Measurements from ENCODE around the gene AMMECR1.

The AMMECR1 gene

DNA sequence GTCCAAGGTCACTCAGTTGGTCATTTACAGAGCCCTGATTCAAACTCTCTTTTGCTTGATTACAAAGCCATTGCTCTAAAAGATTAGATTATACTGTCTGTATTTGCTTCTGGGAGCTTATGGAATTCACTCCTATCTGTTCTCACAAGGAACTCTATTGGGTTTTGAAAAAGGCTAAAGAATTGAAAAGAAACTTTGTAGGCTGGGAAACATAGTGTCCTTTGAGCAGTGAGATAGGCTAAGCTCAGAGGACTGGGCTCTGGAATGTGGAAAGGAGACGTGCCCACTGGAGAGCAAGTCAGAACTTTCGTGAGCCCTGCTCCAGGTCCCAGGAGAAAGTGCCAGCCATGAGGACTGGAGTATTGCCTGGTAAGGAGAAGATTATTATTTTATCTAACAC, 40.7 kb upstream of the AMMECR1 start, which contains the start of gene RTL9:
TSS of gene RTL9 (plus strand) at position 301 of the 400 bp plus-strand sequence. CDS start 91,770 bp downstream, outside the sequence.
- TF ChIP-seq, protein P1, sequence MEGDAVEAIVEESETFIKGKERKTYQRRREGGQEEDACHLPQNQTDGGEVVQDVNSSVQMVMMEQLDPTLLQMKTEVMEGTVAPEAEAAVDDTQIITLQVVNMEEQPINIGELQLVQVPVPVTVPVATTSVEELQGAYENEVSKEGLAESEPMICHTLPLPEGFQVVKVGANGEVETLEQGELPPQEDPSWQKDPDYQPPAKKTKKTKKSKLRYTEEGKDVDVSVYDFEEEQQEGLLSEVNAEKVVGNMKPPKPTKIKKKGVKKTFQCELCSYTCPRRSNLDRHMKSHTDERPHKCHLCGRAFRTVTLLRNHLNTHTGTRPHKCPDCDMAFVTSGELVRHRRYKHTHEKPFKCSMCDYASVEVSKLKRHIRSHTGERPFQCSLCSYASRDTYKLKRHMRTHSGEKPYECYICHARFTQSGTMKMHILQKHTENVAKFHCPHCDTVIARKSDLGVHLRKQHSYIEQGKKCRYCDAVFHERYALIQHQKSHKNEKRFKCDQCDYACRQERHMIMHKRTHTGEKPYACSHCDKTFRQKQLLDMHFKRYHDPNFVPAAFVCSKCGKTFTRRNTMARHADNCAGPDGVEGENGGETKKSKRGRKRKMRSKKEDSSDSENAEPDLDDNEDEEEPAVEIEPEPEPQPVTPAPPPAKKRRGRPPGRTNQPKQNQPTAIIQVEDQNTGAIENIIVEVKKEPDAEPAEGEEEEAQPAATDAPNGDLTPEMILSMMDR (IDR thresholded peaks at IDR 0.05; ENCODE audit: low read length), result no peak
- no peak for TF ChIP-seq EZH2 (IDR thresholded peaks at IDR 0.05; ENCODE audit: borderline replicate concordance, low read length)
- H3K36me3 ChIP-seq (ENCODE audit: insufficient read depth, low read length), result no peaks in the 10 kb centered on the region
- no peaks in the 10 kb centered on the region for H3K79me2 ChIP-seq (ENCODE audit: insufficient read depth, low read length)
- H3K9me2 ChIP-seq (ENCODE audit: low read depth, low read length), result no peaks in the 10 kb centered on the region
- H3K27ac ChIP-seq (ENCODE audit: low read depth, low read length, poor library complexity, severe bottlenecking), result no peak within 1 kb of the TSS
- no peaks in the 10 kb centered on the region for H3K4me1 ChIP-seq (ENCODE audit: insufficient read depth, low read length, severe bottlenecking)
- no peak within 1 kb of the TSS for H2AFZ ChIP-seq (ENCODE audit: low read length)
- H3K27me3 ChIP-seq (ENCODE audit: insufficient read depth, low read length), result no peaks in the 10 kb centered on the region
- H3K4me3 ChIP-seq (ENCODE audit: low read depth, low read length, poor library complexity, severe bottlenecking), result no peak within 1 kb of the TSS
- H3K9me3 ChIP-seq (ENCODE audit: low read length), result no peaks in the 10 kb centered on the region
- no peak within 1 kb of the TSS for H3K9ac ChIP-seq (ENCODE audit: low read length)
- H3F3A ChIP-seq (ENCODE audit: insufficient read depth, low read length), result no peaks in the 10 kb centered on the region
- H4K20me1 ChIP-seq (ENCODE audit: insufficient read depth, low read length), result no peaks in the 10 kb centered on the region
- H3K4me2 ChIP-seq (ENCODE audit: low read length), result no peak within 1 kb of the TSS

DNA sequence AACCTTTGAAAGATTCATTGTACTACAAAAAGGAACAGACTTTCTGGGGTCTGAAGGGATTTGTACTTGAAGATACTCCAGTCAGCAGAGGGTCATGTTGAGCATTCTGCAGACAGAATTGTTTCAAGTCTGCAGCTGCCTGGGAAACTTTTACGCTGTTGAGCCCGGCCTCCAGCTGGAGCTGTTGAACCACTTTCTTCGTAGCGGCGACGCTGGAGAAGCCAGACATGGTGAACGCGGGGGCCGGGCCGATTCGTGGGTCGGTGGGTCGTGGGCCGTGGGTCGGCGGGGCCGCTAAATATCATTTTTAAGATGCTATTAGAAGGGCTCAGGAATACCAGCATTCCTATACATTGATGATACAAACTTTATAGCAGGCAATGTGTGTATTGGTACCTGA, 28.8 kb upstream of the AMMECR1 start:
- H4K20me1 ChIP-seq (ENCODE audit: insufficient read depth, low read length), result no peaks in the 10 kb centered on the region
- H2AFZ ChIP-seq (ENCODE audit: low read length), result no peak overlapping the region
- no peak overlapping the region for H3K9ac ChIP-seq (ENCODE audit: low read length)
- no peaks in the 10 kb centered on the region for H3K4me1 ChIP-seq (ENCODE audit: insufficient read depth, low read length, severe bottlenecking)
- H3K27me3 ChIP-seq (ENCODE audit: insufficient read depth, low read length), result no peaks in the 10 kb centered on the region
- H3K4me3 ChIP-seq (ENCODE audit: low read depth, low read length, poor library complexity, severe bottlenecking), result no peak overlapping the region
- no peak for TF ChIP-seq EZH2 (IDR thresholded peaks at IDR 0.05; ENCODE audit: borderline replicate concordance, low read length)
- TF ChIP-seq, protein P1 (IDR thresholded peaks at IDR 0.05; ENCODE audit: low read length), result no peak
- H3F3A ChIP-seq (ENCODE audit: insufficient read depth, low read length), result no peaks in the 10 kb centered on the region
- H3K79me2 ChIP-seq (ENCODE audit: insufficient read depth, low read length), result no peaks in the 10 kb centered on the region
- H3K9me3 ChIP-seq (ENCODE audit: low read length), result no peaks in the 10 kb centered on the region
- H3K9me2 ChIP-seq (ENCODE audit: low read depth, low read length), result no peaks in the 10 kb centered on the region
- H3K4me2 ChIP-seq (ENCODE audit: low read length), result no peak overlapping the region
- no peaks in the 10 kb centered on the region for H3K36me3 ChIP-seq (ENCODE audit: insufficient read depth, low read length)
- H3K27ac ChIP-seq (ENCODE audit: low read depth, low read length, poor library complexity, severe bottlenecking), result no peak overlapping the region

DNA sequence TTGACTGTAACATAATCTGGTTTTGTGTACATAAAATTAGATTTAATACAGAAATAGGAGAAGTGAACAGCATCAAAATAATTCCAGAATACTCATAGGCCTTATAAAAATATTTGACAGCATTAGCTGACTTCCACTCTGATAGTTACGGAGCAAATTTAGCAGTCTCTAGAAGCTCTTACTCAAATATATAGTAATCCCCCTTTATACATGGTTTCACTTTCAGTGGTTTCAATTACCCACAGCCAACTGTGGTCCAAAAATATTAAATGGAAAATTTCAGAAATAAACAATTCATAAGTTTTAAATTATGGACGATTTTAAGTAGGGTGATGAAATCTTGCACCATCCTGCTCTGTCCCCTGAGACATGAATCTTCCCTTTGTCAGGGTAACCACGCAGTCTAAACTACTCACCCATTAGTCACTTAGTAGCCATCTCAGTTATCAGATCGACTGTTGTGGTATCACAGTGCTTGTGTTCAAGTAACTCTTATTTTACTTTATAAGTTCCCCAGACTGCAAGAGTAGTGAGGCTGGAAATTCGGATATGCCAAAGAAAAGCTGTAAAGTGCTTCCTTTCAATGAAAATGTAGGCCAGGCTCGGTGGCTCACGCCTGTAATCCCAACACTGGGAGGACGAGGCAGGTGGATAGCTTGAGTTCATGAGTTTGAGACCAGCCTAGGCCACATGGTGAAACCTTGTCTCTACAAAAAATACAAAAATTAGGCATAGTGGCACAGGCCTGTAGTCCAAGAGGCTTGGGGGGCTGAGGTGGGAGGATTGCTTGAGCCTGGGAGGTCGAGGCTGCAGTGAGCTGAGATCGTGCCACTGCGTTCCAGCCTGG, 23.5 kb upstream of the AMMECR1 start:
- H2AFZ ChIP-seq (ENCODE audit: low read length), result no peak overlapping the region
- no peaks in the 10 kb centered on the region for H3K9me3 ChIP-seq (ENCODE audit: low read length)
- no peaks in the 10 kb centered on the region for H3F3A ChIP-seq (ENCODE audit: insufficient read depth, low read length)
- no peaks in the 10 kb centered on the region for H3K79me2 ChIP-seq (ENCODE audit: insufficient read depth, low read length)
- no peaks in the 10 kb centered on the region for H3K36me3 ChIP-seq (ENCODE audit: insufficient read depth, low read length)
- no peak overlapping the region for H3K4me3 ChIP-seq (ENCODE audit: low read depth, low read length, poor library complexity, severe bottlenecking)
- peaks cover 7% of the 10 kb centered on the region for H3K4me1 ChIP-seq (ENCODE audit: insufficient read depth, low read length, severe bottlenecking)
- no peaks in the 10 kb centered on the region for H4K20me1 ChIP-seq (ENCODE audit: insufficient read depth, low read length)
- no peak overlapping the region for H3K4me2 ChIP-seq (ENCODE audit: low read length)
- H3K9ac ChIP-seq (ENCODE audit: low read length), result no peak overlapping the region
- no peaks in the 10 kb centered on the region for H3K9me2 ChIP-seq (ENCODE audit: low read depth, low read length)
- TF ChIP-seq, protein P1 (IDR thresholded peaks at IDR 0.05; ENCODE audit: low read length), result no peak
- TF ChIP-seq EZH2 (IDR thresholded peaks at IDR 0.05; ENCODE audit: borderline replicate concordance, low read length), result no peak
- H3K27ac ChIP-seq (ENCODE audit: low read depth, low read length, poor library complexity, severe bottlenecking), result no peak overlapping the region
- H3K27me3 ChIP-seq (ENCODE audit: insufficient read depth, low read length), result no peaks in the 10 kb centered on the region
